GM12873 (cell line): ENCODE measurements around the gene PSG6.
A peak's percentile ranks its signal among the peaks of the same experiment; 100 is the strongest.
"Not testable (repeated sequence)": the region's sequence is repeated elsewhere in the genome, so short reads cannot be mapped to it uniquely, and the experiment has no call there.

Experiments
- TF ChIP-seq, protein P1 (sequence below): IDR thresholded peaks from 2 replicates; pipeline ENCODE4 v1.5.1; 2012; ENCODE audit warnings: low read depth, mild to moderate bottlenecking, moderate library complexity, low read length, control low read depth; ENCODE audit not compliant: insufficient read depth; ENCODE audit errors: missing control alignments

PSG6 gene

DNA sequence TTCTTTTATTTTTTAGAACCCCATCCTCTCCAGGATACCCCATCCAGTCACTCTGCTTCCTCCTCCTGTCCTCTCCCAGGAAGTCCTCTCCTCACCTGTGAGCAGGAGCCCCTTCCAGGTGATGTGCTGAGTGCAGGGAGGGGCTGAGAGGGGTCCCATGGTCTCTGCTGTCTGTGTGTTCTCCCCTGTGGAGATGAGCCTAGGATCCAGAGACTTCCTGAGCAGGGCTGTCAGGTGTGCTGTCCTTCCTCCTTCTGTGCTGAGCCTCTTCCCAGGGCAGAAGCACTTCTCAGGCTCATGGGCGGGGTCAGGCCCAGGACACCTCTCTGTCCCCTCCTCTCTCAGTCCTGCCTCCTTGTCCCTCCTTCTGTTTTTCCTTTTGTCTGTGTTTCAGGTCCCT, at the start of gene PSG6:
Gene PSG6, minus strand, starts transcription at position 261 of the 400 bp plus-strand sequence. Its CDS starts 102 bp downstream, at position 159.
- TF ChIP-seq, protein P1, sequence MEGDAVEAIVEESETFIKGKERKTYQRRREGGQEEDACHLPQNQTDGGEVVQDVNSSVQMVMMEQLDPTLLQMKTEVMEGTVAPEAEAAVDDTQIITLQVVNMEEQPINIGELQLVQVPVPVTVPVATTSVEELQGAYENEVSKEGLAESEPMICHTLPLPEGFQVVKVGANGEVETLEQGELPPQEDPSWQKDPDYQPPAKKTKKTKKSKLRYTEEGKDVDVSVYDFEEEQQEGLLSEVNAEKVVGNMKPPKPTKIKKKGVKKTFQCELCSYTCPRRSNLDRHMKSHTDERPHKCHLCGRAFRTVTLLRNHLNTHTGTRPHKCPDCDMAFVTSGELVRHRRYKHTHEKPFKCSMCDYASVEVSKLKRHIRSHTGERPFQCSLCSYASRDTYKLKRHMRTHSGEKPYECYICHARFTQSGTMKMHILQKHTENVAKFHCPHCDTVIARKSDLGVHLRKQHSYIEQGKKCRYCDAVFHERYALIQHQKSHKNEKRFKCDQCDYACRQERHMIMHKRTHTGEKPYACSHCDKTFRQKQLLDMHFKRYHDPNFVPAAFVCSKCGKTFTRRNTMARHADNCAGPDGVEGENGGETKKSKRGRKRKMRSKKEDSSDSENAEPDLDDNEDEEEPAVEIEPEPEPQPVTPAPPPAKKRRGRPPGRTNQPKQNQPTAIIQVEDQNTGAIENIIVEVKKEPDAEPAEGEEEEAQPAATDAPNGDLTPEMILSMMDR: not testable (repeated sequence)

DNA sequence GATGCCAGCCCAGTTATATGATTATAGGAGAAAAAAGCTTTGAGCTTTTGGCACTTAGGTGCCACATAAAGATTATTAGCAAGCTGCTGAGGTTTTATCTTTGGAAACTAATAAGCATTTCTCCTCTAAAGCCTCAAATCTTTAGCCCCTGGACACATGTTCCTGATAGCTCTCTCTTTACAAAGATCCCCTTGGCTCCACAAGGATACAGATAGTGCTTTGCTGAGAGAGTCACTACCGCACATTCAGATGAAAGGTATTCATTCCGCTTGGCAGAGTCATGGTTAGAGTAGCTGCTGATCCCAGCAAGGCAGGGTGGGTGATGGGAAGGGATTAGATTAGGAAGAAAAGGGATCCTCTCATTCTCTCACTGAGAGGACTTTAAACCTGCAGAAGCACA, 47.5 kb upstream of the PSG6 start:
- TF ChIP-seq, protein P1: no peak

DNA sequence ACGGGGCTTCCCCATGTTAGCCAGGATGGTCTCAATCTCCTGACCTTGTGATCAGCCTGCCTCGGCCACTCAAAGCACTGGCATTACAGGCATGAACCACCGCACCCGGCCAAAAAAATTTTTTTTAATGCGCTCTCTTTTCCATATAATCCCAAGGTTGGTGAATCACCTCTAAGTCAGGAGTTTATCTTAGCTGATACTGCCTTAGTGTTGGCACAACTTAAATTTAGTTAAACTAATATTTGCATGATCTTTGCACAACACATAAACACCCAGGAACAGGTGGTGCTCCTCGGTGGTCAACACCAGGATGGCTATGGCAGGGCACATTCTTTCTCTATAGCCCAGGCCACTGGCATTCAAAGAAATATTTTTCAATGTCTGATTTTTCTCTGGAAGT, 43.4 kb upstream of the PSG6 start:
- TF ChIP-seq, protein P1: no peak

DNA sequence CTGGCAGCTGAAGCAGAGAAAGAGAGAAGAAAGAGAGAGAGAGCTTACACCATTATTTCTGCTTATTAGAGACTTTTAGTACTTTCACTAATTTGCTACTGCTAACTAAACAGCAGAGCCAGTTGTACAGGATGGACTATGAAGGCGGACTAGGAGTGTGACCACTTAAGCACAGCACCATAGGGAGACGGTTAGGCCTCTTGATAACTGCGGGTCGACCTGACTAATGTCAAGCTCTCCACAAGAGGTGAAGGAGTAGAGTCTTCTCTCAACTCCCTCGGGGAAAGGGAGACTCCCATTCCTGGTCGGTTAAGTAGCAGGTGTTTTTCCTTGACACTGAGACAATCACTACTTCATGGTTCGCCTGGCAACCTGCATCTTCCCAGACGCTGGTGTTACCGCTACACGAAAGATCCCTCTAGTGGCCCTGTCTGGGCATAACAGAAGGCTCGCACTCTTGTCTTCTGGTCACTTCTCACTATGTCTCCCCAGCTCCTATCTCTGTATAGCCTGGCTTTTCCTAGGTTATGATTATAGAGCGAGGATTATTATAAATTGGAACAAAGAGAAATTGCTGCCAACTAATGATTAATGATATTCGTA, 24.6 kb upstream of the PSG6 start:
- TF ChIP-seq, protein P1: peak; percentile 66

DNA sequence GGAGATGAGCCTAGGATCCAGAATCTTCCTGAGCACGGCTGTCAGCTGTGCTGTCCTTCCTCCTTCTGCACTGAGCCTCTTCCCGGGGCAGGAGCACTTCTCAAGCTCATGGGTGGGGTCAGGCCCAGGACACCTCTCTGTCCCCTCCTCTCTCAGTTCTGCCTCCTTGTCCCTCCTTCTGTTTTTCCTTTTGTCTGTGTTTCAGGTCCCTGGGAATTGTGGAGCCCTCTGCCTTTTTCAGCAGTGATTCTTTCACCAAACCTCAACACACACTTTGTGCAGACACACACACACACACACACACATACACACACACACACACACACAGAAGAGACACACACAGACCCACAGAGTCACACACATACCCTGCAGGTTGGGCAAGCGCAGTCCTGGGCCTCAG, 19.4 kb upstream of the PSG6 start, which contains the start of gene PSG7:
Gene PSG7, minus strand, starts transcription at position 101 of the 400 bp plus-strand sequence. CDS start 131 bp downstream, outside the sequence.
- TF ChIP-seq, protein P1: not testable (repeated sequence)

DNA sequence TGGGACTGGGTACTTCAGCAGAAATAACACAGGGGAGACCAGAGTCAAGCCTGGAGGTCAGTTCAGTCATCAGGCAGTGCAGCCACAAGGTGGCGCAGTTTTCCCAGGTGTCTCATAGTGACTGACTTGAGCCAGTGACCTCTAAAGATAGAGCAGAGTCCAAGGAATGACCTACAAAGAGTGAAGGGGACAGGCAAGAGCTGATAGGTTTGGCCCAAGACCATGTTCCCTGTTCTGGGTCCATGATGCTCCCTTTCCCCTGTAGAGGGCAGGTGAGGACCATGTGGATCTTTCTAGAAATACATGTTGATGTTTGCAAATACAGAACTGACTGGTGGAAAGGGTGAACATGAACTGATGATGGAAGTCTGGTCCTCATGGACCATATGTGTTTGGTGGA, 12.5 kb upstream of the PSG6 start:
- TF ChIP-seq, protein P1: peak; percentile 48

DNA sequence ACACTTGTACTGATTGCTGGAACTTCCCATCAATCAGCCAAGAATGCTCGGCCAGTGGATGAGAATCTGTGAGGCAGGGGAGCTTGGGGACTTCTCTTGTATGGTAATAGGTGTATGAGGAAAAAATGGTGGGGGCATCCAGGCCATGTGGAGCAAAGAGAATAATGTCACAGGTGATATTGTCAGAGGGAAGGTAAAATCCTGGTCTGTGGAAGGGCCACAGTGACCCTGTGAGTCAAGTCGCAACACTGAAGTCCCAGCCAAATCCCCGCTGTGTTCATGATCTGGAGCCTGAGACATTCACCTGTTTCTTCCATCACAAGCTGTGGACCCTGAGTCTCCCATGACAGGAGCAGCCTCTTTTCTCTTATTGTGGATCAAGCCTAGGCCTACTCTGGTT, 11.2 kb upstream of the PSG6 start:
- TF ChIP-seq, protein P1: no peak

DNA sequence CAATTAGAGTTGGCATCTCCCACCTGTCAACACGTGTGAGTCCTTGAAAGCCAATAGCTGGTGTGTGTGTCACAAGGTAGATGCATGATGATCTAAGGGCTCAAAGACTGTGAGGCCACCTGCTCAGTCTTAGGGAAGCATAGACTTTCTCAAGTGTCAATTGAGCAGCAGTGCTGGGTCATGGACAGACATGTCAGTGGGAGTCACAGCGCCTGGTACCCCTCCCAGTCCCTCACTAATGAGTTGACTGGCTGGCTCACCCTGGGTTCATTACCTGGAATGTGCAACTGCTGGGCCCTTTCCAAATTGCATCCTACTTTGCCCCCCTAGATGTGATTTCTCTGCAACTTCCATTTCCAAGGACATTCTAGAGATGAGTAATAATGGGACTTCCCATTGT, 9.1 kb upstream of the PSG6 start:
- TF ChIP-seq, protein P1: no peak
